Hepatocyte (in vitro differentiated cells): ENCODE results near the gene DYNC2H1.

Experiments used
- CTCF ChIP-seq: fragments of 200-600 bp; sonication (generic); IDR thresholded peaks from 2 replicates; pipeline ENCODE4 v1.5.1; 2016; ENCODE audit warnings: antibody characterized with exemption, mild to moderate bottlenecking; ENCODE audit not compliant: poor library complexity
- EZH2 ChIP-seq: fragments of 200-600 bp; sonication (generic); IDR thresholded peaks from 2 replicates; pipeline ENCODE4 v1.6.1; 2016; ENCODE audit warnings: antibody characterized with exemption, mild to moderate bottlenecking, borderline replicate concordance
- EZH2phosphoT487 ChIP-seq: fragments of 200-600 bp; sonication (generic); IDR thresholded peaks from one replicate; pipeline ENCODE4 v1.6.1; 2018; ENCODE audit warnings: antibody characterized with exemption, mild to moderate bottlenecking, low read depth, moderate library complexity; ENCODE audit not compliant: unreplicated experiment, severe bottlenecking

GRCh38 chr11:103380031-103380430 lies 270.8 kb downstream of the DYNC2H1 start:
- no peak for TF ChIP-seq CTCF
- no peak for TF ChIP-seq EZH2phosphoT487
- no peak for TF ChIP-seq EZH2
